WTC11 (cell line): ENCODE measurements around the gene UBXN11. TPM values are rescaled to one million over a fixed set of nuclear protein-coding genes. Genes with fewer than 3 reads are reported as not detected.

ENCODE experiments used
- ATAC-seq: fragments of 200-7000 bp; cut with Tn5 transposase; 2 replicates; pipeline ENCODE4 v1.10.0; 2021; ENCODE audit warnings: mild to moderate bottlenecking, moderate library complexity
- CTCF ChIA-PET: fragments of 300-600 bp; sonication (Branson Sonifier 250); formaldehyde crosslinking; loops from one replicate; lab custom pipeline; 2021; ENCODE audit warnings: antibody characterized with exemption; lab: Charles Lee
- POLR2A ChIA-PET: fragments of 350-600 bp; sonication (Branson Sonifier 250); formaldehyde crosslinking; loops from one replicate; lab custom pipeline; 2021; ENCODE audit warnings: antibody characterized with exemption; lab: Charles Lee
- DNase-seq: peaks from one replicate; pipeline ENCODE4 v3.0.0; 2021; ENCODE audit warnings: low spot score
- H3K27ac Mint-ChIP-seq: 2 replicates; pipeline ENCODE4 v1.8.0; 2021; ENCODE audit warnings: mixed read lengths
- H3K27me3 Mint-ChIP-seq: 2 replicates; pipeline ENCODE4 v1.8.0; 2021; ENCODE audit warnings: low read depth, mild to moderate bottlenecking, moderate library complexity, mixed read lengths
- H3K36me3 Mint-ChIP-seq: 2 replicates; pipeline ENCODE4 v1.8.0; 2021; ENCODE audit warnings: mixed read lengths
- H3K4me1 Mint-ChIP-seq: 2 replicates; pipeline ENCODE4 v1.8.0; 2022; ENCODE audit warnings: mixed read lengths
- H3K4me3 Mint-ChIP-seq: 2 replicates; pipeline ENCODE4 v1.8.0; 2021; ENCODE audit warnings: mild to moderate bottlenecking, moderate library complexity, mixed read lengths
- H3K9me3 Mint-ChIP-seq: 2 replicates; pipeline ENCODE4 v1.8.0; 2021; ENCODE audit warnings: mixed read lengths
- ATF6 ChIP-seq: sonication (generic); formaldehyde crosslinking; IDR thresholded peaks from 2 replicates; pipeline ENCODE4 v1.8.1; 2023; ENCODE audit warnings: mild to moderate bottlenecking, missing genetic modification reagents
- CTCF ChIP-seq: fragments of 200-600 bp; IDR thresholded peaks from 2 replicates; pipeline ENCODE4 v1.8.0; 2022; ENCODE audit warnings: antibody characterized with exemption
- ERG ChIP-seq: fragments of 250-450 bp; sonication (Bioruptor Pico); IDR thresholded peaks from 2 replicates; pipeline ENCODE4 v1.8.0; 2021; ENCODE audit warnings: mild to moderate bottlenecking
- ETV6 ChIP-seq: sonication (generic); formaldehyde crosslinking; IDR thresholded peaks from 2 replicates; pipeline ENCODE4 v1.8.1; 2022; ENCODE audit warnings: mild to moderate bottlenecking, missing genetic modification reagents
- GRHL2 ChIP-seq: fragments of 250-450 bp; sonication (Bioruptor Pico); IDR thresholded peaks from 2 replicates; pipeline ENCODE4 v1.8.0; 2022; ENCODE audit warnings: mild to moderate bottlenecking, moderate library complexity; ENCODE audit not compliant: insufficient replicate concordance, severe bottlenecking
- HMGA2 ChIP-seq: fragments of 250-450 bp; sonication (Bioruptor Pico); IDR thresholded peaks from 2 replicates; pipeline ENCODE4 v1.4.0; 2021; ENCODE audit warnings: mild to moderate bottlenecking, moderate library complexity
- MXD4 ChIP-seq: fragments of 250-450 bp; sonication (Bioruptor Pico); IDR thresholded peaks from 2 replicates; pipeline ENCODE4 v1.8.0; 2021; ENCODE audit warnings: mild to moderate bottlenecking, moderate library complexity, borderline replicate concordance
- NFE2L1 ChIP-seq: sonication (generic); formaldehyde crosslinking; IDR thresholded peaks from 2 replicates; pipeline ENCODE4 v1.8.1; 2023; ENCODE audit warnings: missing genetic modification reagents
- PRDM15 ChIP-seq: sonication (generic); formaldehyde crosslinking; IDR thresholded peaks from 2 replicates; pipeline ENCODE4 v1.8.0; 2022; ENCODE audit warnings: missing genetic modification reagents
- PRRX2 ChIP-seq: fragments of 250-450 bp; sonication (Bioruptor Pico); IDR thresholded peaks from 2 replicates; pipeline ENCODE4 v1.8.0; 2021; ENCODE audit warnings: mild to moderate bottlenecking
- SMAD3 ChIP-seq: sonication (generic); formaldehyde crosslinking; IDR thresholded peaks from 2 replicates; pipeline ENCODE4 v1.8.0; 2022; ENCODE audit warnings: missing genetic modification reagents, mild to moderate bottlenecking, borderline replicate concordance
- SMAD4 ChIP-seq: sonication (generic); formaldehyde crosslinking; IDR thresholded peaks from 2 replicates; pipeline ENCODE4 v1.8.0; 2022; ENCODE audit warnings: mild to moderate bottlenecking, missing genetic modification reagents
- STAT6 ChIP-seq: sonication (generic); formaldehyde crosslinking; conservative IDR thresholded peaks from 2 replicates; pipeline ENCODE4 v1.8.1; 2023; ENCODE audit warnings: mild to moderate bottlenecking, low read depth, missing genetic modification reagents, moderate library complexity
- TEAD4 ChIP-seq: sonication (generic); formaldehyde crosslinking; IDR thresholded peaks from 2 replicates; pipeline ENCODE4 v1.8.0; 2022; ENCODE audit warnings: mild to moderate bottlenecking, missing genetic modification reagents
- ZNF396 ChIP-seq: fragments of 250-450 bp; sonication (Bioruptor Pico); IDR thresholded peaks from 2 replicates; pipeline ENCODE4 v1.8.0; 2021; ENCODE audit warnings: mild to moderate bottlenecking, moderate library complexity, borderline replicate concordance
- total RNA-seq: library from RNA; stranded (reverse); gene quantifications from 3 replicates; pipeline ENCODE4 v1.2.3, GENCODE V29; 2021
- TF ChIP-seq, protein P1 (sequence below): sonication (generic); formaldehyde crosslinking; IDR thresholded peaks from 2 replicates; pipeline ENCODE4 v1.8.1; 2023; ENCODE audit warnings: mild to moderate bottlenecking, missing genetic modification reagents

Gene UBXN11
- total RNA-seq, 1 experiment from 2014 or later, result 14.1 TPM

GRCh38 chr1:26263212-26263611, 43.2 kb downstream of the UBXN11 start:
- CTCF ChIA-PET, result interaction anchor here (0.7 to 0.9 kb wide), 2 partner anchors 12 to 13 kb away, joined by 3 read pairs; no protein-coding TSS in a partner anchor
- Mint-ChIP-seq H3K36me3 (peaks cover 85% of the 10 kb centered on the region), H3K27me3 (no peaks in the 10 kb centered on the region), H3K4me3 (no peak overlapping the region), H3K9me3 (0 out of 2 replicates have a peak, but pooled peaks cover 2% of the 10 kb centered on the region), H3K27ac (0 out of 2 replicates have a peak overlapping the region, but pooled peaks have one; percentile 37), H3K4me1 (no peaks in the 10 kb centered on the region)
- ATAC-seq (no peak), DNase-seq (no peak)
- POLR2A ChIA-PET, result no interaction called here
- no peak for TF ChIP-seq ERG (CRISPR knock-in tag)
- TF ChIP-seq SMAD3 (CRISPR knock-in tag), result no peak
- TF ChIP-seq ATF6 (CRISPR knock-in tag), result no peak
- TF ChIP-seq ETV6 (CRISPR knock-in tag), result no peak
- TF ChIP-seq CTCF, result no peak
- no peak for TF ChIP-seq ZNF396 (CRISPR knock-in tag)

DNA sequence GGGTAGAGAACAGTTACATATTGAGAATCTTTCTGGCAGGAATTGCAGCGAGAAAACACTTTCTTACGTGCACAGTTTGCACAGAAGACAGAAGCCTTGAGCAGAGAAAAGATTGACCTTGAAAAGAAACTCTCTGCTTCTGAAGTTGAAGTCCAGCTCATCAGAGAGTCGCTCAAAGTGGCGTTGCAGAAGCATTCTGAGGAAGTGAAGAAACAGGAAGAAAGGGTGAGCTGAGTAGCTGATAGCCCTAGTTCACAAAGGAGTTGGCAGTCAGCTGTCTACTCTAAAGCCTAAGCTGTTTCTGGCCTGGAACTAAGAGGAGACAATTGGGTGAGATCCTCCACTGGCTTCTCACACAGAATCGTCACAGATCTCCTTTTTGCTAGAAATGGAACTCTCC, 46.9 kb downstream of the UBXN11 start:
- Mint-ChIP-seq H3K36me3 (peaks cover 81% of the 10 kb centered on the region), H3K4me3 (no peak overlapping the region), H3K27me3 (no peaks in the 10 kb centered on the region), H3K4me1 (no peaks in the 10 kb centered on the region), H3K27ac (no peak overlapping the region), H3K9me3 (no peaks in the 10 kb centered on the region)
- DNase-seq (no peak), ATAC-seq (no peak)
- ChIA-PET CTCF (no interaction called here), POLR2A (no interaction called here)
- TF ChIP-seq PRRX2 (CRISPR knock-in tag) (no peak), ETV6 (CRISPR knock-in tag) (no peak)

DNA sequence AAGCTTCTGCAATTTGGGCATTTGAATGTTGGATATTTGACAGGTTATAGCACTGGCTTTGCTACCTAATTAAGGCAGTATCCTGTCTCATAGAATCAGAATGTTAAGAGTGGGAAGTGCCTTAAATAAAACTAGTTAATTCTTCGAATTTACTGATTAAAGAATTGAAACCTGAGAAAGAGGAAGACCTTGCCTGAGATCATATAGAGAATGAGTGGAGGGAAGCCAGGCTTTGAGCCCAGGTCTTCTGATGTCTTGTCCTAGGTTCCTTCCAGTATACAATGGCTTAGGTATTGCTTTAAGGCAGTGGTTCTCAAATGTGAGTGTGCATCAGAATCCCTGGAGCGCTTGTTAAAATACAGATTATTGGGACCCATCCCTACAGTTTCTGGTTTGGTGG, 47.4 kb downstream of the UBXN11 start:
- no peak for DNase-seq
- Mint-ChIP-seq H3K36me3 (peaks cover 78% of the 10 kb centered on the region), H3K4me3 (no peak overlapping the region), H3K27ac (no peak overlapping the region), H3K27me3 (no peaks in the 10 kb centered on the region), H3K9me3 (no peaks in the 10 kb centered on the region), H3K4me1 (no peaks in the 10 kb centered on the region)
- ATAC-seq, result no peak
- ChIA-PET CTCF (no interaction called here), POLR2A (no interaction called here)
- TF ChIP-seq TEAD4, result no peak
- no peak for TF ChIP-seq PRRX2 (CRISPR knock-in tag)
- no peak for TF ChIP-seq STAT6 (CRISPR knock-in tag)
- no peak for TF ChIP-seq HMGA2 (CRISPR knock-in tag)
- no peak for TF ChIP-seq ETV6 (CRISPR knock-in tag)
- TF ChIP-seq PRDM15 (CRISPR knock-in tag), result no peak
- no peak for TF ChIP-seq GRHL2 (CRISPR knock-in tag)
- TF ChIP-seq CTCF, result no peak
- no peak for TF ChIP-seq NFE2L1 (CRISPR knock-in tag)
- TF ChIP-seq SMAD4, result no peak
- TF ChIP-seq, protein P1, sequence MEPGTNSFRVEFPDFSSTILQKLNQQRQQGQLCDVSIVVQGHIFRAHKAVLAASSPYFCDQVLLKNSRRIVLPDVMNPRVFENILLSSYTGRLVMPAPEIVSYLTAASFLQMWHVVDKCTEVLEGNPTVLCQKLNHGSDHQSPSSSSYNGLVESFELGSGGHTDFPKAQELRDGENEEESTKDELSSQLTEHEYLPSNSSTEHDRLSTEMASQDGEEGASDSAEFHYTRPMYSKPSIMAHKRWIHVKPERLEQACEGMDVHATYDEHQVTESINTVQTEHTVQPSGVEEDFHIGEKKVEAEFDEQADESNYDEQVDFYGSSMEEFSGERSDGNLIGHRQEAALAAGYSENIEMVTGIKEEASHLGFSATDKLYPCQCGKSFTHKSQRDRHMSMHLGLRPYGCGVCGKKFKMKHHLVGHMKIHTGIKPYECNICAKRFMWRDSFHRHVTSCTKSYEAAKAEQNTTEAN (CRISPR knock-in tag), result no peak
- no peak for TF ChIP-seq MXD4 (CRISPR knock-in tag)
